H1 (cell line): ENCODE data around the gene WDR93. TPM values are rescaled to one million over a fixed set of nuclear protein-coding genes. Genes with fewer than 3 reads are reported as not detected.

ENCODE experiments used
- CTCF ChIA-PET: fragments of 300-600 bp; sonication (Branson Sonifier 250); formaldehyde crosslinking; loops from one replicate; lab custom pipeline; 2021; ENCODE audit not compliant: partially characterized antibody; lab: Charles Lee
- POLR2A ChIA-PET: fragments of 300-600 bp; sonication (Branson Sonifier 250); formaldehyde crosslinking; loops from one replicate; lab custom pipeline; 2021; ENCODE audit warnings: inconsistent platforms; ENCODE audit not compliant: partially characterized antibody; lab: Charles Lee
- DNase-seq, 2 experiments: peaks; one replicate each; pipeline versions ENCODE4 v3.0.0 to v3.0.0-alpha.2; 2010 to 2022; ENCODE audit warnings: low spot score in 2 of 2, low read depth in 1 of 2, mixed read lengths in 1 of 2
- FAIRE-seq: peaks from 2 replicates; lab custom pipeline; 2011; peaks lifted over from hg19 to GRCh38; lab: Jason Lieb, UNC
- H2AFZ ChIP-seq: 2 replicates; pipeline ENCODE4 v1.8.1; 2012; ENCODE audit warnings: low read length, inconsistent platforms
- H2AK5ac ChIP-seq: 2 replicates; pipeline ENCODE4 v1.6.1; 2013; ENCODE audit warnings: low read depth, low read length
- H2BK120ac ChIP-seq: replicated peaks from 2 replicates; pipeline ENCODE3; 2013; ENCODE audit warnings: low read depth, low read length, inconsistent platforms
- H2BK12ac ChIP-seq: 2 replicates; pipeline ENCODE4 v1.6.1; 2013; ENCODE audit warnings: low read depth, low read length
- H2BK15ac ChIP-seq: 2 replicates; pipeline ENCODE4 v1.6.1; 2013; ENCODE audit warnings: low read length
- H2BK20ac ChIP-seq: 2 replicates; pipeline ENCODE4 v1.6.1; 2013; ENCODE audit warnings: low read length
- H2BK5ac ChIP-seq: 2 replicates; pipeline ENCODE4 v1.6.1; 2013; ENCODE audit warnings: low read depth, low read length
- H3K14ac ChIP-seq: 2 replicates; pipeline ENCODE4 v1.6.1; 2013; ENCODE audit warnings: inconsistent platforms; ENCODE audit not compliant: insufficient read length
- H3K18ac ChIP-seq: 2 replicates; pipeline ENCODE4 v1.6.1; 2013; ENCODE audit warnings: low read length; ENCODE audit errors: extremely low read depth
- H3K23ac ChIP-seq: 2 replicates; pipeline ENCODE4 v1.6.1; 2013; ENCODE audit warnings: inconsistent platforms; ENCODE audit not compliant: insufficient read length
- H3K23me2 ChIP-seq: 2 replicates; pipeline ENCODE4 v1.6.1; 2013; ENCODE audit warnings: low read depth, low read length
- H3K27ac ChIP-seq: 2 replicates; pipeline ENCODE4 v1.6.1; 2011; ENCODE audit warnings: low read depth, low read length, inconsistent platforms
- H3K27me3 ChIP-seq, 4 experiments: replicated peaks in 1 of 4; 1 replicate in 1 of 4; 2 replicates in 3 of 4; pipeline versions ENCODE4 v1.6.1 to v1.8.1; 2011 to 2013; ENCODE audit warnings: low read length in 3 of 4, mild to moderate bottlenecking in 3 of 4, inconsistent platforms in 2 of 4, mixed read lengths in 2 of 4, moderate library complexity in 1 of 4; ENCODE audit not compliant: control insufficient read depth in 3 of 4, insufficient read depth in 3 of 4; ENCODE audit errors: extremely low read depth in 1 of 4
- H3K36me3 ChIP-seq, 4 experiments: 2 replicates each; pipeline versions ENCODE4 v1.6.1 to v1.8.1; 2011 to 2013; ENCODE audit warnings: mild to moderate bottlenecking in 4 of 4, low read length in 3 of 4, moderate library complexity in 2 of 4, control low read depth in 1 of 4, inconsistent platforms in 1 of 4; ENCODE audit not compliant: insufficient read depth in 4 of 4, control insufficient read depth in 2 of 4
- H3K4ac ChIP-seq: replicated peaks from 2 replicates; pipeline ENCODE3; 2013; ENCODE audit warnings: low read length, low read depth, mixed read lengths, inconsistent platforms; ENCODE audit not compliant: insufficient read length
- H3K4me1 ChIP-seq, 4 experiments: replicated peaks in 1 of 4; 1 replicate in 1 of 4; 2 replicates in 3 of 4; pipeline versions ENCODE4 v1.6.1 to v1.8.1; 2011 to 2013; ENCODE audit warnings: low read length in 3 of 4, inconsistent platforms in 2 of 4, mixed read lengths in 1 of 4; ENCODE audit not compliant: insufficient read depth in 4 of 4, control insufficient read depth in 3 of 4
- H3K4me2 ChIP-seq, 2 experiments: 2 replicates each; pipeline versions ENCODE4 v1.6.1 to v1.8.1; 2011 to 2013; ENCODE audit warnings: low read depth in 2 of 2, low read length in 2 of 2, control low read depth in 1 of 2, inconsistent platforms in 1 of 2, mild to moderate bottlenecking in 1 of 2; ENCODE audit not compliant: insufficient read depth in 1 of 2
- H3K4me3 ChIP-seq, 4 experiments: fragments of 200-600, 300-600 bp in 1 of 4; sonication (generic), shearing (Covaris generic), sonication (Bioruptor Twin) in 1 of 4; 2 replicates each; pipeline versions ENCODE4 v1.5.1 to v1.8.1; 2011 to 2016; ENCODE audit warnings: low read length in 4 of 4, low read depth in 3 of 4, control low read depth in 2 of 4, inconsistent platforms in 2 of 4, mild to moderate bottlenecking in 2 of 4, mixed read lengths in 1 of 4, moderate library complexity in 1 of 4; ENCODE audit not compliant: insufficient read depth in 2 of 4; ENCODE audit errors: extremely low read depth in 1 of 4
- H3K56ac ChIP-seq: replicated peaks from 2 replicates; pipeline ENCODE3; 2013; ENCODE audit warnings: low read depth, mild to moderate bottlenecking, mixed read lengths, low read length, inconsistent platforms; ENCODE audit not compliant: insufficient read length
- H3K79me1 ChIP-seq: 2 replicates; pipeline ENCODE4 v1.6.1; 2013; ENCODE audit warnings: low read depth, low read length, control low read depth
- H3K79me2 ChIP-seq, 2 experiments: 2 replicates each; pipeline versions ENCODE4 v1.6.1 to v1.8.1; 2012 to 2013; ENCODE audit warnings: low read length in 2 of 2, mild to moderate bottlenecking in 2 of 2, inconsistent platforms in 1 of 2; ENCODE audit not compliant: insufficient read depth in 2 of 2, control insufficient read depth in 1 of 2
- H3K9ac ChIP-seq, 4 experiments: replicated peaks in 1 of 4; 1 replicate in 1 of 4; 2 replicates in 3 of 4; pipeline versions ENCODE4 v1.6.1 to v1.8.1; 2011 to 2013; ENCODE audit warnings: low read depth in 3 of 4, low read length in 3 of 4, control low read depth in 2 of 4, mild to moderate bottlenecking in 2 of 4, moderate library complexity in 2 of 4, inconsistent platforms in 1 of 4; ENCODE audit errors: extremely low read depth in 1 of 4
- H3K9me3 ChIP-seq, 2 experiments: 2 replicates each; pipeline versions ENCODE4 v1.6.1 to v1.8.1; 2012 to 2013; ENCODE audit warnings: mild to moderate bottlenecking in 2 of 2, moderate library complexity in 2 of 2, control low read depth in 1 of 2, inconsistent platforms in 1 of 2, low read depth in 1 of 2, low read length in 1 of 2, mixed read lengths in 1 of 2; ENCODE audit not compliant: insufficient read depth in 2 of 2
- H4K20me1 ChIP-seq, 2 experiments: replicated peaks in 1 of 2; 2 replicates each; pipeline versions ENCODE3 to v1.8.1; 2011 to 2013; ENCODE audit warnings: inconsistent platforms in 2 of 2, low read length in 2 of 2, mild to moderate bottlenecking in 1 of 2; ENCODE audit not compliant: insufficient read depth in 2 of 2, control insufficient read depth in 1 of 2
- H4K5ac ChIP-seq: 2 replicates; pipeline ENCODE4 v1.6.1; 2013; ENCODE audit warnings: low read length, low read depth, mixed read lengths, inconsistent platforms; ENCODE audit not compliant: insufficient read length
- H4K8ac ChIP-seq: 2 replicates; pipeline ENCODE4 v1.8.0; 2013; ENCODE audit warnings: mild to moderate bottlenecking, moderate library complexity, low read length, inconsistent platforms; ENCODE audit not compliant: insufficient read depth; ENCODE audit errors: extremely low read depth
- H4K91ac ChIP-seq: replicated peaks from 2 replicates; pipeline ENCODE3; 2013; ENCODE audit warnings: low read length, mixed read lengths, inconsistent platforms; ENCODE audit not compliant: insufficient read length
- ATF3 ChIP-seq: IDR thresholded peaks from 2 replicates; pipeline ENCODE4 v1.6.1; 2011; ENCODE audit warnings: low read depth, mild to moderate bottlenecking, low read length; ENCODE audit not compliant: insufficient read depth
- BACH1 ChIP-seq: IDR thresholded peaks from 2 replicates; pipeline ENCODE4 v1.6.1; 2012; ENCODE audit warnings: low read length, improper control_type of control experiment
- CBX5 ChIP-seq: fragments of 300-800, 300-1000 bp; sonication (generic); IDR thresholded peaks from 2 replicates; pipeline ENCODE4 v1.7.1; 2016; ENCODE audit warnings: antibody characterized with exemption, low read length, low read depth
- CHD2 ChIP-seq: IDR thresholded peaks from 2 replicates; pipeline ENCODE4 v1.6.1; 2012; ENCODE audit warnings: low read length, improper control_type of control experiment
- E2F6 ChIP-seq: IDR thresholded peaks from 2 replicates; pipeline ENCODE4 v1.6.1; 2012; ENCODE audit warnings: inconsistent platforms
- EZH2 ChIP-seq: fragments of 200-600 bp; sonication (generic); IDR thresholded peaks from 2 replicates; pipeline ENCODE4 v1.7.1; 2012; ENCODE audit warnings: low read depth, mild to moderate bottlenecking, moderate library complexity, low read length, inconsistent platforms; ENCODE audit not compliant: severe bottlenecking
- KDM4A ChIP-seq: IDR thresholded peaks from one replicate; pipeline ENCODE4 v1.7.1; 2012; ENCODE audit warnings: low read depth, mild to moderate bottlenecking, moderate library complexity, low read length, inconsistent platforms; ENCODE audit not compliant: severe bottlenecking
- NANOG ChIP-seq: IDR thresholded peaks from 2 replicates; pipeline ENCODE4 v1.6.1; 2011; ENCODE audit warnings: low read length, low read depth, mild to moderate bottlenecking, inconsistent platforms; ENCODE audit not compliant: insufficient read depth, poor library complexity, severe bottlenecking
- NRF1 ChIP-seq: IDR thresholded peaks from 2 replicates; pipeline ENCODE4 v1.6.1; 2011; ENCODE audit warnings: mild to moderate bottlenecking, low read depth, low read length, improper control_type of control experiment
- POLR2A ChIP-seq, 2 experiments: IDR thresholded peaks; 1 replicate in 1 of 2; 2 replicates in 1 of 2; pipeline ENCODE4 v1.6.1; 2011; ENCODE audit warnings: low read depth in 2 of 2, low read length in 2 of 2, mild to moderate bottlenecking in 2 of 2; ENCODE audit errors: control extremely low read depth in 1 of 2
- RFX5 ChIP-seq: IDR thresholded peaks from 2 replicates; pipeline ENCODE4 v1.6.1; 2011; ENCODE audit warnings: low read depth, low read length, improper control_type of control experiment, borderline replicate concordance
- SP1 ChIP-seq: IDR thresholded peaks from 2 replicates; pipeline ENCODE4 v1.6.1; 2011; ENCODE audit warnings: low read depth, low read length
- WGBS, 2 experiments: shearing (Covaris generic) in 1 of 2; methylation state at CpG; one replicate each; pipeline versions ENCODE4 v1.1.6 to v1.1.7; 2013 to 2015; ENCODE audit warnings: low lambda C conversion rate in 2 of 2, mixed read lengths in 2 of 2, inconsistent platforms in 1 of 2, low coverage in 1 of 2, missing lambda C conversion rate in 1 of 2; ENCODE audit not compliant: insufficient replicate concordance in 2 of 2, insufficient coverage in 1 of 2, insufficient read length in 1 of 2; ENCODE audit errors: extremely low coverage in 1 of 2, missing lambda C conversion rate in 1 of 2; 5-methylcytosine and 5-hydroxymethylcytosine counted together
- polyA plus RNA-seq, 7 experiments: library from polyadenylated mRNA; depleted of rRNA in 3 of 7; stranded (reverse) in 5 of 7; unstranded in 2 of 7; fragments of >200 nt in 5 of 7; fragments of 200-250 nt in 2 of 7; gene quantifications; 1 replicate in 5 of 7; 2 replicates in 1 of 7; 4 replicates in 1 of 7; pipeline versions ENCODE4 v1.2.1 to v1.2.3, GENCODE V29; 2011 to 2013; ENCODE audit warnings: missing spikeins in 2 of 7, mixed read lengths in 2 of 7
- total RNA-seq: library from RNA; stranded (reverse); fragmentation: NEBNext Ultra II Directional; extraction: Animal tissue kit (Norgen Biotek cat#: 25700); gene quantifications from 2 replicates; pipeline ENCODE4 v1.2.1, GENCODE V29; 2021

Gene WDR93
- total and polyA plus RNA-seq, 2 of the 8 experiments (the other 6 are each of a cell fraction or from before 2014, with no cell fraction given): 0.03 TPM; not detected in 1

- no peak overlapping the region for H3K56ac ChIP-seq
- TF ChIP-seq E2F6 (no peak), ATF3 (no peak), NRF1 (no peak), KDM4A (no peak), CHD2 (no peak), POLR2A (IDR thresholded peaks at IDR 0.05; ENCODE audit: control extremely low read depth in 1 of 2, low read depth in 2 of 2, low read length in 2 of 2) (no peak), SP1 (no peak), CBX5 (no peak), EZH2 (no peak), RFX5 (no peak), NANOG (no peak), BACH1 (no peak)
These were observed 44.0 kb upstream of the WDR93 start for GRCh38 chr15:89646416-89647141.

More at GRCh38 chr15:89646416-89647141, 44.0 kb upstream of the WDR93 start:
- no peak overlapping the region for H4K91ac ChIP-seq
- H3K4me3 ChIP-seq: no peak overlapping the region
- ChIA-PET POLR2A (interaction anchor here (1.1 to 1.2 kb wide), 2 partner anchors 10 to 16 kb away, joined by 4 read pairs; no protein-coding TSS in a partner anchor), CTCF (interaction anchor here (0.6 to 5.1 kb wide), 25 partner anchors 11 to 317 kb away, joined by 3 to 43 read pairs (median 5); no protein-coding TSS in a partner anchor)
- no peaks in the 10 kb centered on the region for H3K4me1 ChIP-seq
- peaks cover 0 to 27% (median 9%) of the 10 kb centered on the region in 4 experiments; a peak in 5 of 8 replicates for H3K36me3 ChIP-seq
- no peak overlapping the region for H3K9ac ChIP-seq
- H2BK5ac ChIP-seq: no peak overlapping the region
- no peak for DNase-seq
- no peaks in the 10 kb centered on the region for H3K79me1 ChIP-seq
- peaks cover 0 to 4% of the 10 kb centered on the region in 2 experiments; a peak in 1 of 4 replicates for H3K9me3 ChIP-seq
- 91% methylated on average over 21 of the region's 22 CpGs; no CpG with 5 or more reads in 1 of the 2 experiments for WGBS, 2 experiments
- no peak overlapping the region for H2AK5ac ChIP-seq
- H3K18ac ChIP-seq: no peak overlapping the region
- no peak overlapping the region for H2AFZ ChIP-seq
- H4K5ac ChIP-seq: no peak overlapping the region
- H4K8ac ChIP-seq: no peak overlapping the region
- H2BK20ac ChIP-seq: no peak overlapping the region
- no peak for FAIRE-seq
- no peak overlapping the region for H2BK12ac ChIP-seq
- H3K27me3 ChIP-seq: no peaks in the 10 kb centered on the region
- no peak overlapping the region for H3K4ac ChIP-seq
- H3K79me2 ChIP-seq: no peaks in the 10 kb centered on the region
- no peak overlapping the region for H3K23ac ChIP-seq
- no peak overlapping the region for H3K14ac ChIP-seq
- no peak overlapping the region for H2BK15ac ChIP-seq
- no peaks in the 10 kb centered on the region for H3K23me2 ChIP-seq
- no peak overlapping the region for H2BK120ac ChIP-seq
- no peak overlapping the region for H3K27ac ChIP-seq
- H3K4me2 ChIP-seq: peak overlapping the region in 1 of 2 experiments; percentile 10; a peak in 1 of 4 replicates
- H4K20me1 ChIP-seq: peaks cover 0 to 4% of the 10 kb centered on the region in 2 experiments
